WI38 (cell line): ENCODE results near the gene SRBD1.

Source experiments
- H3K4me3 ChIP-seq: 2 replicates; pipeline ENCODE4 v1.5.1; 2011; ENCODE audit warnings: low read depth, mild to moderate bottlenecking, control low read depth, low read length
- TF ChIP-seq, protein P1 (sequence below): IDR thresholded peaks from 2 replicates; pipeline ENCODE4 v1.5.1; 2012; ENCODE audit warnings: low read depth, mild to moderate bottlenecking, control low read depth, low read length

The SRBD1 gene

GRCh38 chr2:45448217-45448616 lies 162.8 kb downstream of the SRBD1 start:
- H3K4me3 ChIP-seq = no peak overlapping the region
- TF ChIP-seq, protein P1, sequence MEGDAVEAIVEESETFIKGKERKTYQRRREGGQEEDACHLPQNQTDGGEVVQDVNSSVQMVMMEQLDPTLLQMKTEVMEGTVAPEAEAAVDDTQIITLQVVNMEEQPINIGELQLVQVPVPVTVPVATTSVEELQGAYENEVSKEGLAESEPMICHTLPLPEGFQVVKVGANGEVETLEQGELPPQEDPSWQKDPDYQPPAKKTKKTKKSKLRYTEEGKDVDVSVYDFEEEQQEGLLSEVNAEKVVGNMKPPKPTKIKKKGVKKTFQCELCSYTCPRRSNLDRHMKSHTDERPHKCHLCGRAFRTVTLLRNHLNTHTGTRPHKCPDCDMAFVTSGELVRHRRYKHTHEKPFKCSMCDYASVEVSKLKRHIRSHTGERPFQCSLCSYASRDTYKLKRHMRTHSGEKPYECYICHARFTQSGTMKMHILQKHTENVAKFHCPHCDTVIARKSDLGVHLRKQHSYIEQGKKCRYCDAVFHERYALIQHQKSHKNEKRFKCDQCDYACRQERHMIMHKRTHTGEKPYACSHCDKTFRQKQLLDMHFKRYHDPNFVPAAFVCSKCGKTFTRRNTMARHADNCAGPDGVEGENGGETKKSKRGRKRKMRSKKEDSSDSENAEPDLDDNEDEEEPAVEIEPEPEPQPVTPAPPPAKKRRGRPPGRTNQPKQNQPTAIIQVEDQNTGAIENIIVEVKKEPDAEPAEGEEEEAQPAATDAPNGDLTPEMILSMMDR = no peak

DNA sequence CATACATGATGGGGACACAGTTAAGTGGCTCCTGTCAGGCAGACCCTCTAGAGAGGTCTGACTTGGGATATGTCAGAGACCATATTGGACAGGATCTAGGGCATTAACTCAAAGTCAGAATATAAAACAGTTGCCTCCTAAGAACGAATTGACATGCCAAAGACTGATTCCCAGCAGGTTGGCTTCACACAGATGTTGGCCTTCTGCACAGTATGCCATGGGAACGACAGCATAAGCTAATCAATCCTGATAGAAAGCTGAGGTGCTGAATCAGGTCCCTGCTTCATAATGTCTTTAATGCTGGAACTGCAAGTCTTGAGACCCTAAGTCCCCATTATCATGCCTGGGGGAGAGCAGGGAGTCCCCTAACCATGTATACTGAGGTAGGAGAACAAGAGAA lies 165.1 kb downstream of the SRBD1 start:
- H3K4me3 ChIP-seq = no peak overlapping the region
- TF ChIP-seq, protein P1 = no peak

- TF ChIP-seq, protein P1 = no peak
Measured at GRCh38 chr2:45445037-45445436, 166.0 kb downstream of the SRBD1 start.

DNA sequence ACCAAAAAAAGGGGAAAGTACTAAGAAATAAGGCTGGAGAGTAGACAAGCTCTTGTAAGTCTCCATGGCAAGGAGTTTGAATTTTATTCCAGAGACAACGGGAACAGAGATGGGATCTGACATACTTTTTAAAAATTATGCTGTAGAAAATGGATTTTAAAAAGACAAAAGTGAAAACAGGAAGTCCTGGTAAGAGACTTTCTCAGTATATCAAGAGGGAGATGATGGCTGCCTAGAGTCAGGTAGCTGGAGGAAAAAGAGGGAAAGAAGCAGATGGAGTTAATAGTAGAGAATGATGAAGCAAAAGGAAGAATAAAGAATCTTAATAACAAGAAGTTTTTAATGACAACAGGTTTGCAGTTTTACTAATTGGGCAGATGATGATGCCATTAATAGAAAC lies 168.1 kb downstream of the SRBD1 start:
- TF ChIP-seq, protein P1 = no peak
- H3K4me3 ChIP-seq = no peak overlapping the region

More at GRCh38 chr2:45445037-45445436, 166.0 kb downstream of the SRBD1 start:
- no peak overlapping the region for H3K4me3 ChIP-seq

- TF ChIP-seq, protein P1 = no peak
- no peak overlapping the region for H3K4me3 ChIP-seq
Measured at GRCh38 chr2:45442026-45442425, 169.0 kb downstream of the SRBD1 start.

DNA sequence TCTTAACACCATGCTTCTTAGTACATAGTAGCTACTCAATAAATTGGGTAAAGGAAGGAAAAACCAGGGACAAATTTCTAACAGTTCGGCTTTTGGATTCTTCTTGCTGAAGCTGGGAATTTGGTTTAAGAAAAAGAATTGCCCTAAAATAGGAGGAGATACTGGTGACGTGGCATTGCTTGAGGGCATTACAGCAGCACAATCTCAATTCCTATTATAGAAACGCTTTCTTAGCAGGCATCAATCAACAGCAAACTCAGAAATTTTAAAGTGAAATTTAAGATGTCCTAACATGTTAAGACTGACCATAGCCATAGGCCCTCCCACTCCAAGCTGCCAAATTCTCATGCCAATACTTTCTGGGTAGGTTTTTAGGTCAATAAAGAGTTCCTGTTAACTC lies 169.5 kb downstream of the SRBD1 start:
- no peak overlapping the region for H3K4me3 ChIP-seq
- TF ChIP-seq, protein P1 = no peak

- no peak overlapping the region for H3K4me3 ChIP-seq
Measured at GRCh38 chr2:45439788-45440773, 171.0 kb downstream of the SRBD1 start.

More at GRCh38 chr2:45439788-45440773, 171.0 kb downstream of the SRBD1 start:
- TF ChIP-seq, protein P1 = no peak
